ENCODE data around the gene C5AR2. TPM values are rescaled to one million over a fixed set of nuclear protein-coding genes. Genes with fewer than 3 reads are reported as not detected.

Gene C5AR2
- polyA plus RNA-seq, 1 donor (not counting 4 experiments of a cell fraction or from before 2014, with no cell fraction given), result not detected

DNA sequence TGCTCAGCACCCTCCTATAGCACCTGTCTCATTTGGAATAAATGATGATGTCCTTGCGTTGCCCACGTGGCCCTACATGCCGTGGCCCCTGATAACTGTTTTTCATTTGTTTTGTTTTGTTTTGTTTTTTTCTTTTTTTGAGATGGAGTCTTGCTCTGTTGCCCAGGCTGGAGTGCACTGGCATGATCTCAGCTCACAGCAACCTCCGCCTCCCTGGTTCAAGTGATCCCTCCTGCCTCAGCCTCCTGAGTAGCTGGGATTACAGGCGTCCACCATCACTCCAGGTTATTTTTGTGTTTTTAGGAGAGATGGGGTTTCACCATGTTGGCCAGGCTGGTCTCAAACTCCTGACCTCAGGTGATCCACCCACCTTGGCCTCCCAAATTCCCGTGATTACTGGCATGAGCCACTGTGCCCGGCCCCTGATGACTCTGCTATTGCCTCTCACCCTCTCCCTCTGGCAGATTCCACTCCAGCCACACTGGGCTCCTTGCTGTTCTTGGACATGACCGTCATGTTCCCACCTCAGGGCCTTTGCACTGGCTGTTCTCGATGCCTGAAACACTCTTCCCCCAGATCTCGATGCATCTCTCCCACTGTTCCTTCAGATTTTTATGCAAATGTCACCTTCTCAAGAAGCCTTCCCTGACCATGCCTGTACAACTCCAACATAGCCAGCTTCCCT lies 7.4 kb downstream of the C5AR2 start:
- H3K79me2 ChIP-seq (ENCODE audit: control insufficient read depth, insufficient read depth, low read length), result no peaks in the 10 kb centered on the region
- dilution Hi-C loops (cut with MboI; ENCODE audit: extremely low pct_ligation_motif_present, low sequenced_read_pairs), result no loop called here

GRCh38 chr19:47340477-47341208 lies 8.7 kb downstream of the C5AR2 start:
- TF ChIP-seq EZH2 (IDR thresholded peaks at IDR 0.05; ENCODE audit: low read length) (no peak), CTCF (optimal IDR thresholded peaks at IDR 0.05 in 1 of 3, IDR thresholded peaks at IDR 0.05 in 1 of 3, conservative IDR thresholded peaks at IDR 0.05 in 1 of 3; ENCODE audit: extremely low read depth in 1 of 3, insufficient read depth in 2 of 3, low read length in 3 of 3) (no peak)
- H3K4me2 ChIP-seq (ENCODE audit: control insufficient read depth, extremely low read depth, insufficient read depth, low read depth, low read length), result no peak overlapping the region
- no peak overlapping the region for H3K4me3 ChIP-seq (ENCODE audit: control insufficient read depth in 2 of 3, extremely low read depth in 1 of 3, insufficient read depth in 2 of 3, low read depth in 1 of 3, low read length in 3 of 3)
- no peaks in the 10 kb centered on the region for H3K27me3 ChIP-seq (ENCODE audit: control insufficient read depth, extremely low read depth, insufficient read depth, low read length)
- FAIRE-seq (no peak), DNase-seq (ENCODE audit: low read depth, low spot score) (no peak)
- no peaks in the 10 kb centered on the region for H3K36me3 ChIP-seq (ENCODE audit: control insufficient read depth in 2 of 2, extremely low read depth in 1 of 2, insufficient read depth in 2 of 2, low read length in 2 of 2)
- no peaks in the 10 kb centered on the region for H3K4me1 ChIP-seq (ENCODE audit: control insufficient read depth, extremely low read depth, insufficient read depth, low read length)
- H3K79me2 ChIP-seq (ENCODE audit: control insufficient read depth, insufficient read depth, low read length), result no peaks in the 10 kb centered on the region
- no peaks in the 10 kb centered on the region for H3K9me1 ChIP-seq (ENCODE audit: control insufficient read depth, extremely low read depth, insufficient read depth, low read length)
- H3K9me3 ChIP-seq (ENCODE audit: control insufficient read depth, low read depth, low read length), result no peaks in the 10 kb centered on the region
- no peaks in the 10 kb centered on the region for H4K20me1 ChIP-seq (ENCODE audit: control insufficient read depth, extremely low read depth, insufficient read depth, low read length)
- H3K9ac ChIP-seq (ENCODE audit: control insufficient read depth, extremely low read depth, insufficient read depth, low read length), result no peak overlapping the region
- H3K27ac ChIP-seq (ENCODE audit: control insufficient read depth, insufficient read depth, low read length), result no peak overlapping the region
- no peak overlapping the region for H2AFZ ChIP-seq (ENCODE audit: control insufficient read depth, low read length)
- dilution Hi-C loops (cut with MboI; ENCODE audit: extremely low pct_ligation_motif_present, low sequenced_read_pairs), result no loop called here

More for the DNA sequence above, 7.4 kb downstream of the C5AR2 start:
- Histone ChIP-seq H3K9me1 (ENCODE audit: control insufficient read depth, extremely low read depth, insufficient read depth, low read length) (no peaks in the 10 kb centered on the region), H3K27ac (ENCODE audit: control insufficient read depth, insufficient read depth, low read length) (no peak overlapping the region), H4K20me1 (ENCODE audit: control insufficient read depth, extremely low read depth, insufficient read depth, low read length) (no peaks in the 10 kb centered on the region), H3K4me2 (ENCODE audit: control insufficient read depth, extremely low read depth, insufficient read depth, low read depth, low read length) (no peak overlapping the region), H3K27me3 (ENCODE audit: control insufficient read depth, extremely low read depth, insufficient read depth, low read length) (no peaks in the 10 kb centered on the region), H3K4me1 (ENCODE audit: control insufficient read depth, extremely low read depth, insufficient read depth, low read length) (no peaks in the 10 kb centered on the region), H2AFZ (ENCODE audit: control insufficient read depth, low read length) (no peak overlapping the region), H3K9me3 (ENCODE audit: control insufficient read depth, low read depth, low read length) (no peaks in the 10 kb centered on the region), H3K9ac (ENCODE audit: control insufficient read depth, extremely low read depth, insufficient read depth, low read length) (no peak overlapping the region), H3K36me3 (ENCODE audit: control insufficient read depth in 2 of 2, extremely low read depth in 1 of 2, insufficient read depth in 2 of 2, low read length in 2 of 2) (no peaks in the 10 kb centered on the region), H3K4me3 (ENCODE audit: control insufficient read depth in 2 of 3, extremely low read depth in 1 of 3, insufficient read depth in 2 of 3, low read depth in 1 of 3, low read length in 3 of 3) (no peak overlapping the region)
- TF ChIP-seq EZH2 (IDR thresholded peaks at IDR 0.05; ENCODE audit: low read length), result no peak
- TF ChIP-seq CTCF (optimal IDR thresholded peaks at IDR 0.05 in 1 of 3, IDR thresholded peaks at IDR 0.05 in 1 of 3, conservative IDR thresholded peaks at IDR 0.05 in 1 of 3; ENCODE audit: extremely low read depth in 1 of 3, insufficient read depth in 2 of 3, low read length in 3 of 3), result no peak
- FAIRE-seq (no peak), DNase-seq (ENCODE audit: low read depth, low spot score) (no peak)

All from keratinocyte (primary cell).